Measurements from ENCODE around the gene CLEC10A.
"Not testable (repeated sequence)": the region's sequence is repeated elsewhere in the genome, so short reads cannot be mapped to it uniquely, and the experiment has no call there.

Gene CLEC10A

DNA sequence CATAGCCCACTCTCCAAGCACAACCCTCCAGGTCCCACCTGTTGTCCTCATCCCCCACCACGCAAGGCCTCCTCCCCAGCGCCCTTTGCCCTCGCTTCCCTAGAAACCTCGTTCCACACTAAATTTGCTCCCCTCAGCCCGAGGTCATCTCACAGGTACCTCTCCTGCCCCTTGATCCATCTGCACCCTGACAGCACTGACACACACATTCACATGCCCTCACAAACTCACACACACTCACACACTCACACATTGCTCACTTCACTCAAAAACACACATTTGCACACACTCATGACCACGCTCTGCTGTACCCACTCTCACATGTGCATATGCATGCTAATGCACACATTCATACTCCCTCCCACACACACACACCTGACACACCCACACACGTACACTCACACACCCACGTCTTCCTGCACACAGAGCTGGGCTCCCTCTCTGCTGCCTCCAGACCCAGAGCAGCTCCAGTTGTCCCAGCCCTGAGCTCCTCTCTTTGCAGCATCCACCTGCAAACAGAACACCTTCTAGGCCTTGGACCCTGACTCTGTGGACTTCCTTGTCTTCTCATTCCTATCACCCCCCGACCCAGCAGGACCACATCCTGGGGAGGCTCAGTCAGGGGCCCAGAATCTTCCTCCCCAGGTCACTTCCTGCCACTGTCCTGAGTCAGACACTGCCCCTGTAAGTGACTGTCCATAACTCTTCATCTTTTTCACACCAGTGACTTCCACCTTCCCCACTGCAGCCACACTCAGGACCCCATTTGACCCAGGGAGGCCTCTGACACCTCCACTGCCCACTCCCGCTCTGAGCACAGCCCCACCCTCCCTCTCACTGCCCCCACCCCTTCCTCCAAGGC is 29.6 kb upstream of the CLEC10A start:
- DNase-seq (ENCODE audit: low read depth, low spot score) = no peak
- H3K27ac ChIP-seq = no peak overlapping the region

DNA sequence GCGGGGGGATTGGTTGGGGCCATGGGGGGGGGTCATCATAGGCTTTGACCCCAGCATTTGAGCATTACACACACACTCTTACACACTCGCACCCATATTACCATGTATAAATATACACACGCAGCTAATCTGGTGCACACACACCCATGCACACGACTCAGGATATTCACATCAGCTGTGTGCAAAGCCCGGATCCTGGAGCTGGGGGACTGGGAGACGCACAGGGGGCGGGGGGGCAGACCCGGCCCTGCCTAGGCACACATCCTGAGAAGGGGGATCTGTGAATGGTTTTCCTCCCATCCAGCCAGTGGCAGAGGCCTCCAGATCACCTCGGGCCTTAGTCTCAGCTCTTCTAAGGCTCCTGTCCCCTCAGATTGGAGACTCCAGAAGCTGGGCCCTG is 28.9 kb upstream of the CLEC10A start:
- no peak overlapping the region for H3K27ac ChIP-seq
- no peak for DNase-seq (ENCODE audit: low read depth, low spot score)

DNA sequence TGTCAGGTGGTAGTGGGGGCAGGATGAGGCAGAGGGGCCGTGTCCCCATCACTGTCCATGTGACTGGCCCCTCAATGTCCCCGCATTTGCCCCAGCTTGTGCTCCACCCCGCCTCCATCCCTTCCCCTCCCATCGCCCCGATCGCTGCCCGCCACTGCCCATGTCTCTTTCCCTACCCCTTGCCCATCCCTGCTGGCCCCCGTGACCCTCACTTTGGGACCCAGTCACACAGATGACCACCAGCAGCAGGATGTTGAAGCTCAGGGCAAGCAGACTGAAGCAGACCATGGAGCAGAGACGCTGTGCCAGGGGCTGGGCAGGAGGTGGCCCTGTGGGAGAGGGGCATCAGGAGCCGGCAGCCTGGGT is 28.5 kb upstream of the CLEC10A start:
- H3K27ac ChIP-seq = no peak overlapping the region
- DNase-seq (ENCODE audit: low read depth, low spot score) = no peak

DNA sequence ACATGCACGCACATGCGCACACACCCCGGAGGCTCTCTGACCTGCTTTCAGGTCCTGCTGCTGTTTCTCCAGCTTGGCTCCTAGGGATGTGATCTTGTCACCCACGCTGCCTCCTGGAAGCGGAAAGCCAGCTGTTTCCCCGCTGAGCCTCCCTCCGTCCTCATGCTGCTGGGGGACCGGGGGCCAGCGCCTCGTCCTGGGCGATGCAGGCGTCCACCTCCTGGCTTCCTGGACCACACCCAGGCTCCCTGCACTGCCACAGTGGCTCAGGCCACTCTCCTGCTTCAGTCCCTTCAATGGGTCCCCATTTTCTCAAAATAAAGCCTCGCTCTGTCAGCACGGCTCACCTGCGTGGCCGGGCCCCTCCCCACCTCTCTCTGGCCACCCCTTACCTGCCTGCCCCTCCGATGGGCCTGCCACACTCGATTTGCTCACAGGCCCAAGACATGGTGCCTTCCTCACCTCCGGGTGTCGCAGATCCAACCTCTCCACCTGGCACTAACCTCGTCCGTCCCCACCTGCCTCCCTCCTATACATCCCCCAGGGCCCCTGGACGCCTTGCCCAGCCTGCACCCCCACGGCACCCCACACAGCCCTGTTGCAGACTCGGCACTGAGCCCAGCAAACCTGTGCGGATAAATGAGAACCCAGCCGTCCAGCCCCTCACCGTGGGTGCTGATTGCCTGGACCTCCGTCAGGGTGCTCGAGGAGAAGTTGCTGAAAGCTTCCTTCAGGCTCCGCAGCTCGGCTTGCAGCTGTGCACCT is 27.9 kb upstream of the CLEC10A start:
- no peak for DNase-seq (ENCODE audit: low read depth, low spot score)

GRCh38 chr17:7107012-7107754 is 27.1 kb upstream of the CLEC10A start:
- DNase-seq (ENCODE audit: low read depth, low spot score) = no peak
- H3K27ac ChIP-seq = no peak overlapping the region

More for the DNA sequence above, 27.9 kb upstream of the CLEC10A start:
- H3K27ac ChIP-seq = no peak overlapping the region

DNA sequence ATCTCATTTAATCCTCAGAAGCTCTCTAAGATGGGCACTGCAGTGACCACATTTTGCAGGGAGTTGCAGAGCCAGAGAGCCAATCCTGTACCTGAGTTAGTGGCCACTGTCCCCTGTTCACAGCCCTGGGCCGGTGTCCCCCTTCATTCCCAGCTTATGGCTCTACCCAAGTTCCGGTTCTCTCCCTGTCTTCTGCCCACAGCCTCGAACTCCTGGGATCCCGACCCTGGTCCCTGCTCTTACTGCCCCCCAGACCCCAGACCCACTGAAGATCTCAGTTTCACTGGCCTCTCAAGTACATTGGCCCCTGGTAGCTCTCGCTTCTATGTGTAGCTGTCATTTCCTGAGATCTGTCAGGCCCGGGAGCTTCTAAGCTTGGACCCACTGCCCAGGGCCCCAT is 22.4 kb upstream of the CLEC10A start:
- H3K27ac ChIP-seq = no peak overlapping the region
- DNase-seq (ENCODE audit: low read depth, low spot score) = no peak

- no peak overlapping the region for H3K27ac ChIP-seq
- no peak for DNase-seq (ENCODE audit: low read depth, low spot score)
These were observed 21.5 kb upstream of the CLEC10A start for GRCh38 chr17:7101531-7101930.

- not testable (repeated sequence) for H3K27ac ChIP-seq; DNase-seq (ENCODE audit: low read depth, low spot score)
These were observed 20.8 kb upstream of the CLEC10A start for GRCh38 chr17:7100641-7101379.

- DNase-seq (ENCODE audit: low read depth, low spot score) = no peak
- no peak overlapping the region for H3K27ac ChIP-seq
These were observed 18.9 kb upstream of the CLEC10A start for GRCh38 chr17:7098802-7099459.

- DNase-seq (ENCODE audit: low read depth, low spot score) = no peak
- H3K27ac ChIP-seq = no peak overlapping the region
These were observed 17.9 kb upstream of the CLEC10A start for GRCh38 chr17:7097940-7098339.

- no peak for DNase-seq (ENCODE audit: low read depth, low spot score)
These were observed 15.6 kb upstream of the CLEC10A start for GRCh38 chr17:7095625-7096024.

DNA sequence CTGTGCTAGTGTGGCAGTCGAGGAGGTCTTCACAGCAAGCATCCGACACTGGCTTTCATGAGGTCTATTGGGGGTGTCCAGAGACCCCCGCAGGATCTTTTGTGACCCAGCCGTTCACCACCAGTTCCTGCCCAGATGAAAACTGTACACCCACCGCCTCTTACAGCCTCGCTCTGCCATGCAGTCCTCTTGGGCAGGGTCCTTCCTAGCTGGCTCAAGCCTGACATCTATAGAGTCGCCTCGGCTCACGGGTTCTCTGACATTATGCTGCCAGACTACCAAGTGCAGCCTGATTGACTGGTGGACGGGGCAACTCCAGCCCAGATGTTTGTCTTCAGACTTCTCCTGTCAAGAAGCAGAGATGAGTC is 14.6 kb upstream of the CLEC10A start:
- DNase-seq (ENCODE audit: low read depth, low spot score) = no peak

More at GRCh38 chr17:7095625-7096024, 15.6 kb upstream of the CLEC10A start:
- H3K27ac ChIP-seq = no peak overlapping the region

GRCh38 chr17:7091311-7092005 is 11.4 kb upstream of the CLEC10A start:
- DNase-seq (ENCODE audit: low read depth, low spot score); H3K27ac ChIP-seq: not testable (repeated sequence)

More for the DNA sequence above, 14.6 kb upstream of the CLEC10A start:
- H3K27ac ChIP-seq = no peak overlapping the region

DNA sequence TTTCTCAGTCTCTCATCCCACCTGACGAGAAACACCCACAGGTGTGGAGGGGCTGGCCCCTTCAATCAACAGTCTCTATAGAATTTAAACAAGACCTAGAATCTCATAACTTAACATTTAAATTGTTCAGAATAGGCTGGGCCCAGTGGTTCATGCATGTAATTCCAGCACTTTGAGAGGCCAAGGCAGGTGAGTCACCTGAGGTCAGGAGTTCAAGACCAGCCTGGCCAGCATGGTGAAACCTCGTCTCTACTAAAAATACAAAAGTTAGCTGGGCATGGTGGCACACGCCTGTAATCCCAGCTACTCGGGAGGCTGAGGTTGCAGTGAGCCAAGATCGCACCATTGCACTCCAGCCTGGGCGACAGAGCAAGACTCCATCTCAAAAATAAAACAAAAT is 9.5 kb upstream of the CLEC10A start:
- H3K27ac ChIP-seq; DNase-seq (ENCODE audit: low read depth, low spot score): not testable (repeated sequence)

DNA sequence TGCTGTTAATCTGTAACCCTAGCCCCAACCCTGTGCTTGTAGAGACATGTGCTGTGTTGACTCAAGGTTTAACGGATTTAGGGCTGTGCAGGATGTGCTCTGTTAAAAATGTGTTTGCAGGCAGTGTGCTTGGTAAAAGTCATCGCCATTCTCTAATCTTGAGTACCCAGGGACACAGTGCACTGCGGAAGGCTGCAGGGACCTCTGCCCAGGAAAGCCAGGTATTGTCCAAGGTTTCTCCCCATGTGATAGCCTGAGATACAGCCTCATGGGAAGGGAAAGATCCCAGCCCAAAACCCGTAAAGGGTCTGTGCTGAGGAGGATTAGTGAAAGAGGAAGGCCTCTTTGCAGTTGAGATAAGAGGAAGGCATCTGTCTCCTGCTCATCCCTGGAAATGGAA is 8.4 kb upstream of the CLEC10A start:
- peak; percentile 24 for DNase-seq (ENCODE audit: low read depth, low spot score)

GRCh38 chr17:7084088-7084487 is 4.0 kb upstream of the CLEC10A start:
- DNase-seq (ENCODE audit: low read depth, low spot score) = no peak
- no peak overlapping the region for H3K27ac ChIP-seq

More for the DNA sequence above, 8.4 kb upstream of the CLEC10A start:
- H3K27ac ChIP-seq = peak overlapping the region; percentile 11

DNA sequence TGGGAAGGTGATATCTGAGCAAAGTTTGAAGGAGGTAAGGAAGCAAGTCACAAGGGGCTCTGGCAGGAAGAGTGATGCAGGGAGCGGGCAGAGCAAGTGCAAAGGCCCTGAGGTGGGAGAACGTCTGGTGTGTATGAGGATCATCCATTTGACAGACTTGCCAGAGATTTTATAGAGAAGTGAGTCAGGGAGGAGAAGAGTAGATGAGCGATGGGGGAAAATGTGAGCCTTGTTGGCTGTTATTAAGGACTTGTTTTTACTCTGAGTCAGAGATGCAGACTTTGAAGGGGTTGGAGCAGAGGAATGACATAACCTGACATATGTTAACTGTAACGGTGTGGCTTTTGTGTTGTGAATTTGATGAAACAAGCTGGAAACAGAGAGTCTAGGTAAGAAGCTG is 3.5 kb upstream of the CLEC10A start:
- DNase-seq (ENCODE audit: low read depth, low spot score) = peak; percentile 45
- no peak overlapping the region for H3K27ac ChIP-seq

DNA sequence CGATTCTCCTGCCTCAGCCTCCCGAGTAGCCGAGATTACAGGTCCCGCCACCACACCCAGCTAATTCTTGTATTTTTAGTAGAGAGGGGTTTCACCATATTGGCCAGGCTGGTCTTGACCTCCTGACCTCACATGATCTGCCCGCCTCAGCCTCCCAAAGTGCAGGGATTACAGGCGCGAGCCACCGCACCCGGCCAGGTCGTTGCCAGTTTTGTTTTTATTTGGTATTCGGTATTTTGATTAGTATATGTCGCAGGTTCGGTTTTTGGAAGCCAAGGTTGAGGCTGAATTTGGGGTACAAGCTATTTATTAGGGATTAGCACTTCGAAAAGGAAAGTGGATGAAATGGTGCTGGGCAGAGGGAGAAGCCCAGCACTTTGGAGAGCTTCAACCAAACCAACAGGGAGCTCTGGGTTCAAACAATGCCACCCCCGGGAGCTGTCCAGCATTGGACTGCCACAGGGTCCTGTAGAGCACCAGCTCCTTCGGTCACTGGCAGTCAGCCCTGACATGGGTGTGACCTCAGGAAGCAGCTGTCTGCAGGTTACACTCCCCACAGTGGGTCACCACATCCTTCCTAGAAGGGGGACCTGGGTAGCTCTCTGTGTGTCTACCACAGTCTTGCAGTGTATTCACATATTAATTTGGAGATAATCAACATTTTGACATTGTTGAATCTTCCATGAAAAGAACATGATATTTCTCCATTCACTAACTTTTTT is 1.5 kb upstream of the CLEC10A start:
- DNase-seq (ENCODE audit: low read depth, low spot score) = no peak
- H3K27ac ChIP-seq = no peak overlapping the region

Measured in epithelial cell of prostate (primary cell).